ENCODE results near the gene NAALADL2. TPM values are rescaled to one million over a fixed set of nuclear protein-coding genes. Genes with fewer than 3 reads are reported as not detected.
"Not testable (repeated sequence)": the region's sequence is repeated elsewhere in the genome, so short reads cannot be mapped to it uniquely, and the experiment has no call there.

NAALADL2 gene
- total and polyA plus RNA-seq, 2 of the 4 experiments (the other 2 are of a cell fraction) = 3.8 to 19.2 TPM

GRCh38 chr3:175829809-175830208 lies 970.7 kb downstream of the NAALADL2 start:
- H3K9me1 ChIP-seq (ENCODE audit: insufficient read depth, low read length); dilution Hi-C loops (cut with HindIII; ENCODE audit: low sequenced_read_pairs, unreplicated experiment): not testable (repeated sequence)

GRCh38 chr3:175835763-175836162 lies 976.6 kb downstream of the NAALADL2 start:
- H3K27me3 ChIP-seq (ENCODE audit: control insufficient read depth, insufficient read depth, low read length); BruUV-seq (replicated peaks); H2BK20ac ChIP-seq (ENCODE audit: low read depth, low read length); H3K27ac ChIP-seq (ENCODE audit: insufficient read depth, low read length); H3K9me3 ChIP-seq (ENCODE audit: control insufficient read depth, insufficient read depth, low read length); H2BK15ac ChIP-seq (ENCODE audit: low read depth, low read length); H2AK9ac ChIP-seq (replicated peaks; ENCODE audit: low read depth, low read length, poor library complexity); ATAC-seq (ENCODE audit: low read depth); H3K23ac ChIP-seq (ENCODE audit: low read depth, low read length); H3K4me2 ChIP-seq (ENCODE audit: low read depth, low read length); H3K4me3 ChIP-seq (ENCODE audit: insufficient read depth, low read depth, low read length); CTCF ChIA-PET; H4K5ac ChIP-seq (ENCODE audit: low read depth, low read length); POLR2A ChIA-PET (ENCODE audit: unreplicated experiment); H3K36me3 ChIP-seq (ENCODE audit: control insufficient read depth, insufficient read depth, low read length); H3K4ac ChIP-seq (ENCODE audit: low read depth, low read length); dilution Hi-C loops (cut with HindIII; ENCODE audit: low sequenced_read_pairs, unreplicated experiment); H3K4me1 ChIP-seq (ENCODE audit: control insufficient read depth, insufficient read depth, low read length); H3K9ac ChIP-seq (ENCODE audit: low read depth, low read length); H2AK5ac ChIP-seq (ENCODE audit: low read depth, low read length); H3K79me1 ChIP-seq (ENCODE audit: low read depth in 1 of 2, low read length in 2 of 2); H2BK120ac ChIP-seq (ENCODE audit: low read depth, low read length); H4K8ac ChIP-seq (ENCODE audit: low read depth in 2 of 2, low read length in 2 of 2); DNase-seq; H2AFZ ChIP-seq (replicated peaks; ENCODE audit: low read length, poor library complexity); H3K18ac ChIP-seq (ENCODE audit: low read depth, low read length); H2BK5ac ChIP-seq (ENCODE audit: low read depth, low read length, poor library complexity, severe bottlenecking); H3K56ac ChIP-seq (ENCODE audit: extremely low read depth, insufficient read depth, low read length); H4K91ac ChIP-seq (ENCODE audit: insufficient read depth, low read depth, low read length); H3K9me1 ChIP-seq (ENCODE audit: insufficient read depth, low read length); intact Hi-C loops (cut with micrococcal nuclease); in situ Hi-C loops (cut with MboI; ENCODE audit: low sequenced_read_pairs); H3K14ac ChIP-seq (replicated peaks; ENCODE audit: low read depth, low read length); H4K20me1 ChIP-seq (ENCODE audit: insufficient read depth, low read length): not testable (repeated sequence)
- 80% methylated on average over 2 of the region's 6 CpGs; no CpG with 5 or more reads in 1 of the 2 experiments for WGBS, 2 experiments (ENCODE audit: extremely low coverage in 2 of 2, insufficient read length in 1 of 2)

More at GRCh38 chr3:175829809-175830208, 970.7 kb downstream of the NAALADL2 start:
- H2BK15ac ChIP-seq (ENCODE audit: low read depth, low read length); H3K4ac ChIP-seq (ENCODE audit: low read depth, low read length); H2AFZ ChIP-seq (replicated peaks; ENCODE audit: low read length, poor library complexity); H2AK5ac ChIP-seq (ENCODE audit: low read depth, low read length); H3K9ac ChIP-seq (ENCODE audit: low read depth, low read length); POLR2A ChIA-PET (ENCODE audit: unreplicated experiment); H2BK120ac ChIP-seq (ENCODE audit: low read depth, low read length); in situ Hi-C loops (cut with MboI; ENCODE audit: low sequenced_read_pairs); H2BK20ac ChIP-seq (ENCODE audit: low read depth, low read length); intact Hi-C loops (cut with micrococcal nuclease); H4K20me1 ChIP-seq (ENCODE audit: insufficient read depth, low read length); H4K5ac ChIP-seq (ENCODE audit: low read depth, low read length); H4K91ac ChIP-seq (ENCODE audit: insufficient read depth, low read depth, low read length); H3K4me2 ChIP-seq (ENCODE audit: low read depth, low read length); H2AK9ac ChIP-seq (replicated peaks; ENCODE audit: low read depth, low read length, poor library complexity); CTCF ChIA-PET; H3K27ac ChIP-seq (ENCODE audit: insufficient read depth, low read length); BruUV-seq (replicated peaks); H3K23ac ChIP-seq (ENCODE audit: low read depth, low read length); H3K27me3 ChIP-seq (ENCODE audit: control insufficient read depth, insufficient read depth, low read length); ATAC-seq (ENCODE audit: low read depth); H3K14ac ChIP-seq (replicated peaks; ENCODE audit: low read depth, low read length); H2BK5ac ChIP-seq (ENCODE audit: low read depth, low read length, poor library complexity, severe bottlenecking); DNase-seq; H3K18ac ChIP-seq (ENCODE audit: low read depth, low read length); H3K4me3 ChIP-seq (ENCODE audit: insufficient read depth, low read depth, low read length); H3K4me1 ChIP-seq (ENCODE audit: control insufficient read depth, insufficient read depth, low read length); H3K56ac ChIP-seq (ENCODE audit: extremely low read depth, insufficient read depth, low read length); H3K79me1 ChIP-seq (ENCODE audit: low read depth in 1 of 2, low read length in 2 of 2); H3K9me3 ChIP-seq (ENCODE audit: control insufficient read depth, insufficient read depth, low read length); H4K8ac ChIP-seq (ENCODE audit: low read depth in 2 of 2, low read length in 2 of 2); H3K36me3 ChIP-seq (ENCODE audit: control insufficient read depth, insufficient read depth, low read length): not testable (repeated sequence)
- WGBS, 2 experiments (ENCODE audit: extremely low coverage in 2 of 2, insufficient read length in 1 of 2) = 85% methylated on average over 3 of the region's 8 CpGs; no CpG with 5 or more reads in 1 of the 2 experiments

Data from IMR-90 (cell line).